ENCODE results near the gene MYEF2.

GRCh38 chr15:48178648-48178931 is 495 bp upstream of the MYEF2 start:
- no peak for TF ChIP-seq POLR2A (IDR thresholded peaks at IDR 0.05)
- no peak for TF ChIP-seq CTCF (IDR thresholded peaks at IDR 0.05)
- no peak for TF ChIP-seq POLR2AphosphoS5 (IDR thresholded peaks at IDR 0.05)
- no peak for TF ChIP-seq EP300 (IDR thresholded peaks at IDR 0.05)
